Measurements from ENCODE around the gene IMMP1L. TPM values are rescaled to one million over a fixed set of nuclear protein-coding genes. Genes with fewer than 3 reads are reported as not detected.

Gene IMMP1L
- polyA plus RNA-seq, 1 donor (not counting 4 experiments of a cell fraction or from before 2014, with no cell fraction given), result 39.8 TPM

DNA sequence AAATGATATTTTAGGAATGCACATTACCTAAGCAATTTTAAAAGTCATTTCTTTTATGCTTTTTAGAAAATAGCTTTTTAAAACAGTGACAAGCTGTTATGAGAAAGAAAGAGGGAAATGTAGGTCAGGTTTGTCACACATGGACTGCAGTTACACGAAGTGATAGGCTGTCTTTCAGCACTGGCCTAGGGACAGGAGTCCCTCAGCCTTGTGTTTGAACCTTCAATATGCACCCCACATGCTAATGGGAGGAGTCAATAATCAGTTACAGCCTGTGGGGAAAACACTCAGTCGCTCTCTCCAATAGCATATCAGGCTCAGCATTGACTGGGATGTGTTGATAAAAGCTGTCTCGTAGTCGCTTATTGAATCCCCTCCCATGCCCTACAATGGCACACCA is 94.0 kb downstream of the IMMP1L start:
- H4K20me1 ChIP-seq (ENCODE audit: control insufficient read depth, extremely low read depth, insufficient read depth, low read length), result no peaks in the 10 kb centered on the region
- H3K27ac ChIP-seq (ENCODE audit: control insufficient read depth, insufficient read depth, low read length), result no peak overlapping the region
- no peaks in the 10 kb centered on the region for H3K9me3 ChIP-seq (ENCODE audit: control insufficient read depth, low read depth, low read length)
- FAIRE-seq (no peak), DNase-seq (ENCODE audit: low read depth, low spot score) (no peak)
- TF ChIP-seq EZH2 (IDR thresholded peaks at IDR 0.05; ENCODE audit: low read length), result no peak
- TF ChIP-seq, protein P1, sequence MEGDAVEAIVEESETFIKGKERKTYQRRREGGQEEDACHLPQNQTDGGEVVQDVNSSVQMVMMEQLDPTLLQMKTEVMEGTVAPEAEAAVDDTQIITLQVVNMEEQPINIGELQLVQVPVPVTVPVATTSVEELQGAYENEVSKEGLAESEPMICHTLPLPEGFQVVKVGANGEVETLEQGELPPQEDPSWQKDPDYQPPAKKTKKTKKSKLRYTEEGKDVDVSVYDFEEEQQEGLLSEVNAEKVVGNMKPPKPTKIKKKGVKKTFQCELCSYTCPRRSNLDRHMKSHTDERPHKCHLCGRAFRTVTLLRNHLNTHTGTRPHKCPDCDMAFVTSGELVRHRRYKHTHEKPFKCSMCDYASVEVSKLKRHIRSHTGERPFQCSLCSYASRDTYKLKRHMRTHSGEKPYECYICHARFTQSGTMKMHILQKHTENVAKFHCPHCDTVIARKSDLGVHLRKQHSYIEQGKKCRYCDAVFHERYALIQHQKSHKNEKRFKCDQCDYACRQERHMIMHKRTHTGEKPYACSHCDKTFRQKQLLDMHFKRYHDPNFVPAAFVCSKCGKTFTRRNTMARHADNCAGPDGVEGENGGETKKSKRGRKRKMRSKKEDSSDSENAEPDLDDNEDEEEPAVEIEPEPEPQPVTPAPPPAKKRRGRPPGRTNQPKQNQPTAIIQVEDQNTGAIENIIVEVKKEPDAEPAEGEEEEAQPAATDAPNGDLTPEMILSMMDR (optimal IDR thresholded peaks at IDR 0.05 in 1 of 3, IDR thresholded peaks at IDR 0.05 in 1 of 3, conservative IDR thresholded peaks at IDR 0.05 in 1 of 3; ENCODE audit: extremely low read depth in 1 of 3, insufficient read depth in 2 of 3, low read length in 3 of 3), result no peak
- H3K27me3 ChIP-seq (ENCODE audit: control insufficient read depth, extremely low read depth, insufficient read depth, low read length), result no peaks in the 10 kb centered on the region
- no peak overlapping the region for H3K4me3 ChIP-seq (ENCODE audit: control insufficient read depth in 2 of 3, extremely low read depth in 1 of 3, insufficient read depth in 2 of 3, low read depth in 1 of 3, low read length in 3 of 3)
- no peak overlapping the region for H2AFZ ChIP-seq (ENCODE audit: control insufficient read depth, low read length)
- H3K36me3 ChIP-seq (ENCODE audit: control insufficient read depth in 2 of 2, extremely low read depth in 1 of 2, insufficient read depth in 2 of 2, low read length in 2 of 2), result peaks cover 0 to 2% of the 10 kb centered on the region in 2 experiments
- dilution Hi-C loops (cut with MboI; ENCODE audit: extremely low pct_ligation_motif_present, low sequenced_read_pairs), result no loop called here
- H3K4me1 ChIP-seq (ENCODE audit: control insufficient read depth, extremely low read depth, insufficient read depth, low read length), result peaks cover 3% of the 10 kb centered on the region
- no peaks in the 10 kb centered on the region for H3K79me2 ChIP-seq (ENCODE audit: control insufficient read depth, insufficient read depth, low read length)
- no peak overlapping the region for H3K4me2 ChIP-seq (ENCODE audit: control insufficient read depth, extremely low read depth, insufficient read depth, low read depth, low read length)
- no peaks in the 10 kb centered on the region for H3K9me1 ChIP-seq (ENCODE audit: control insufficient read depth, extremely low read depth, insufficient read depth, low read length)
- no peak overlapping the region for H3K9ac ChIP-seq (ENCODE audit: control insufficient read depth, extremely low read depth, insufficient read depth, low read length)

- dilution Hi-C loops (cut with MboI; ENCODE audit: extremely low pct_ligation_motif_present, low sequenced_read_pairs), result no loop called here
- FAIRE-seq (no peak), DNase-seq (ENCODE audit: low read depth, low spot score) (no peak)
- Histone ChIP-seq H3K9me3 (ENCODE audit: control insufficient read depth, low read depth, low read length) (no peaks in the 10 kb centered on the region), H3K27me3 (ENCODE audit: control insufficient read depth, extremely low read depth, insufficient read depth, low read length) (no peaks in the 10 kb centered on the region), H3K4me3 (ENCODE audit: control insufficient read depth in 2 of 3, extremely low read depth in 1 of 3, insufficient read depth in 2 of 3, low read depth in 1 of 3, low read length in 3 of 3) (no peak overlapping the region), H2AFZ (ENCODE audit: control insufficient read depth, low read length) (no peak overlapping the region), H3K4me1 (ENCODE audit: control insufficient read depth, extremely low read depth, insufficient read depth, low read length) (peaks cover 3% of the 10 kb centered on the region), H3K27ac (ENCODE audit: control insufficient read depth, insufficient read depth, low read length) (no peak overlapping the region), H4K20me1 (ENCODE audit: control insufficient read depth, extremely low read depth, insufficient read depth, low read length) (no peaks in the 10 kb centered on the region), H3K79me2 (ENCODE audit: control insufficient read depth, insufficient read depth, low read length) (no peaks in the 10 kb centered on the region), H3K9ac (ENCODE audit: control insufficient read depth, extremely low read depth, insufficient read depth, low read length) (no peak overlapping the region), H3K36me3 (ENCODE audit: control insufficient read depth in 2 of 2, extremely low read depth in 1 of 2, insufficient read depth in 2 of 2, low read length in 2 of 2) (peaks cover 0 to 2% of the 10 kb centered on the region in 2 experiments), H3K4me2 (ENCODE audit: control insufficient read depth, extremely low read depth, insufficient read depth, low read depth, low read length) (no peak overlapping the region), H3K9me1 (ENCODE audit: control insufficient read depth, extremely low read depth, insufficient read depth, low read length) (no peaks in the 10 kb centered on the region)
- TF ChIP-seq EZH2 (IDR thresholded peaks at IDR 0.05; ENCODE audit: low read length), result no peak
- TF ChIP-seq, protein P1 (optimal IDR thresholded peaks at IDR 0.05 in 1 of 3, IDR thresholded peaks at IDR 0.05 in 1 of 3, conservative IDR thresholded peaks at IDR 0.05 in 1 of 3; ENCODE audit: extremely low read depth in 1 of 3, insufficient read depth in 2 of 3, low read length in 3 of 3), result no peak
These were observed 95.1 kb downstream of the IMMP1L start for GRCh38 chr11:31414338-31414737.
